GM15510 (cell line): Measurements from ENCODE around the gene NMNAT3.

Source experiments
- POLR2A ChIP-seq: IDR thresholded peaks from 3 replicates; pipeline ENCODE4 v1.6.1; 2011; ENCODE audit warnings: borderline replicate concordance; ENCODE audit not compliant: insufficient read length; ENCODE audit errors: extremely low read depth

The NMNAT3 gene

GRCh38 chr3:139630542-139630941 is 47.2 kb downstream of the NMNAT3 start:
- TF ChIP-seq POLR2A = no peak

DNA sequence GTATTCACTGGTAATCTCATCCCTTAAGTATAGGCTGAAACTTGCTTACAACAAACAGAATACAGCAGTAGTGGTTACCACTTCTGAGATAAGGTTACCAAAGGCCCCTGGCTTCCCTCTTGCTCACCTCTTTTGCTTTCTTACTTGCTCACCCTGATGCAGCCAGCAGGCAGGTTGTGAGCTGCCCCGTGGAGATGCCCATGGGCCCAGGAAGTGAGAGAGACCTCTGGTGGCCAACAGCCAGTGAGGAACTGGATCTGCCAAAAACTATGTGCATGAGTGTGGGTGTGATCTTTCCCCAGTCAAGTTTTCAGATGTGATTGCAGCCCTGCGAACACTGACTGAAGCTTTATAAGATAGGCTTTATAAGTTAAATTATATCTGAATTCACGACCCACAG is 48.7 kb downstream of the NMNAT3 start:
- no peak for TF ChIP-seq POLR2A

DNA sequence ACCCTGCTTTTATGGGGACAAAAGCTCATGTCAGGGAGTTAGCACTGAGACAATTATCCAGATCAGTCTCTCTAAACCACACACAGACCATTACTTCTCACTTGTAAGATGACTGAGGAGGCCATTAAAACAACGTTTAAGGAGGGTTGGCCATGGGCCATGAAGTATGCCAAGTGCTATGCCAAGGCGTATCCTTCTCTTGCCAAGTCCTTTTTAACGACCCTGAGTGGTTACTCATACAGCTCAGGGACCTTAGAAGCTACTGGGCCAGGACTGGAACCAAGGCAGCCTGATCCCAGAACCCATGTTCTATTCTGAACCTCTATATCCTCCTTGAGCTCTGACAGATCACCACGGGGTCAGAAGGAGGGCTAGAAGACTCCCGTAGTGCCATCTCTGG is 50.0 kb downstream of the NMNAT3 start:
- no peak for TF ChIP-seq POLR2A

DNA sequence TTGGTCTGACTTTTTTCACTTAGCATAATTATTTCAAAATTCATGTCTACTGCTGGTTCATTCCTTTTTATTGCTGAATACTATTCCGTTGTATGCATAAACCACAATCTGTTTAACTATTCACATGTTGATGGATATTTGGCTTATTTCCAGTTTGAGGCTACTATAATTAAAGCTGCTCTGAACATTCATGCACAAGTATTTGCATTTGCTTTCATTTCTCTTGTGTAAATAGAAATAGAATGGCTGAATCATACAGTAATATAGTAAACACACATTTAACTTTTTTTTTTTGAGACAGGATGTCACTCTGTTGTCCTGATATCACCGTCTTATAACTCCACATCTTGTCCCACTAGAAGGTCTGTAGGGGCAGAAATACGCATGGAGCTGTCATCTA is 57.3 kb downstream of the NMNAT3 start:
- TF ChIP-seq POLR2A = no peak

GRCh38 chr3:139619484-139619883 is 58.3 kb downstream of the NMNAT3 start:
- no peak for TF ChIP-seq POLR2A

GRCh38 chr3:139617672-139618268 is 60.0 kb downstream of the NMNAT3 start:
- no peak for TF ChIP-seq POLR2A

- TF ChIP-seq POLR2A = no peak
Measured at GRCh38 chr3:139611528-139611927, 66.2 kb downstream of the NMNAT3 start.

DNA sequence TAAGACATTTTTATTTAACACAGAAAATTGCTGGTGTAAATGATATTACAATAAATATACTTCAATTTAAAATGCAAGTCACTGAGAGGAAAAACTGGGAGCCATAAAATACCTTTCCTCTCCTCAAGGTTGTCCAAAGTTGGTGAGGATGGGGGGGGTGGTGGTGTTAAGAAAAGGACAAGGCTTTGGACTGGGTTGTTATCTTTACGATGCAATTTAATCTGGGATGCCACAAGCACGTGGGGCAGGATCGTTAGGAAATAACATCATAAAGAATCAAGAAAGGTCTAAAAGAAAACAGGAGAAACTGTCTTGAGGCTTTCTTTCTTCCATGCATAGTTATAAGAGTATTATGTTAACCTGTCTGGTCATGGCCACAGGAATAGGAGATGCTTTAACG is 66.9 kb downstream of the NMNAT3 start:
- no peak for TF ChIP-seq POLR2A

DNA sequence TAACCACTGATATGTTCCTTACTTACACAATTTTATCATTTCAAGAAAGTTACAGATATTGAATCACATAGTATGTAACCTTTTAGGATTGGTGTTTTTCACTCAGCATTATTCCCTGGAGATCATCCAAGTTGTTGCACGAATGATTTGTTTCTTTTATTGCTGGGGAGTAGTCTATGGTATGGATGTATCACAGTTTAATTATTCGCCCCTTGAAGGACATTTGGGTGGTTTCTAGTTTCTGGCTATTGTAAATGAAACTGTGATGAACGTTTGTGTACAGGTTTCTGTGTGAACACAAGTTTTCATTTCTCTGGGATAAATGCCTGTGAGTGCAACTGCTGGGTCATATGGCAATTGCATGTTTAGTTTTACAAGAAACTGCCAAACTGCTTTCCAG is 68.8 kb downstream of the NMNAT3 start:
- TF ChIP-seq POLR2A = no peak

- no peak for TF ChIP-seq POLR2A
Measured at GRCh38 chr3:139608108-139608380, 69.7 kb downstream of the NMNAT3 start.

DNA sequence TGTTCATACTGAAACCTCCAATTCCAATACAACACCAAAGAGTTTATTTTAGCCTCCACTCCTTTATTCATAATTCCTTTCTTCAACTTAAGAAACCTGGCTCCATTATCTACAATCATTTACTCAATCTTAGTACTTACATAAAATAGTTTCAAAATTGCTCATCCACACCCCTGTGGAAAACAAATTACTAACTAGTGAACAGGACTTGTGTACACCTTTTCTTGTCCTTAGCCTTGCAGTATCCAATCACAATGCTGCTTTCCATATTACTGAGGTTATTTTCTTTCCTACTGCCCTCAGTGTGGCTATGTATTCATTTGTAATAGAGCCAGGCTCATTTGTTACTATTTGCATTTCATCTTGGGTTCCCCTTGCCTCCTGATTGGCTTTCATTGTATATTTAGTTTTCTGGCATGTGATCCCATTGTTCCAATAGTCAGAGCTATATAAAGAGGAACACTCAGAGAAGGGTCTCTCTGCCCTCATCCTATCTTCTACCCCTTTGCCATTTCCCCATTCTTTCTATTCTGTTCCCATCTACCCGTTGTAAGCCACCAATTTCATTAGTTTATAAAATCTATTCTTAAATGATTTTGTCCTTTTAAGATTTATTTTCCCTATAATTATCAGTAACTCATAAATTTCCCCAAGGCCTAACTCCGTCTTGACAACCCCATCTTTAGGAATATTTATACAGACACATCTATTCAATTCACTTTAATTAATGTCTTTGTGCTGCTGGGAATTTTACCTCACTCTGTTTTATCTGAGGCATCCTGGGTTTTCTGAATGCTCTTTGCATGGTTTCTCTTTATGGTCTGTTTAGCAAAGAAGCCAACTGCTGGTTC is 70.3 kb downstream of the NMNAT3 start:
- TF ChIP-seq POLR2A = no peak

DNA sequence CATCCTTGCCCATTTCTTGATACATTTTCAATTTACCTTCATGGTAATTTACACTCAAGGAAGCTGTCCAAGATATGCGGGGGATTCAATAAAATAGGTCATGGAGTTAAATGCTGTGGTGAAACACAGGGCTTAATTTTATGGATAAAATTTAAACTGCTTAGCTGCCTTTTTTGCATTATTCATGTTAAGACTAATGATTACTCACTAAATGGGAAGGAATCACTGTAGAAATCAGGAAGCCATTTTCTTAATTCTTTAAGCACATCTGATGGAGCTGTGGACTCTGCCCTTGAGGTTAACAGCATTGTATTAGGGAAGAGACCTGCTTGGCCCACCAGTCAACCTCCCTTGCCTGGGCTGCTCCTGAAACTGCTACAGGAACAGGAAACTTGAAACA is 75.8 kb downstream of the NMNAT3 start:
- no peak for TF ChIP-seq POLR2A

DNA sequence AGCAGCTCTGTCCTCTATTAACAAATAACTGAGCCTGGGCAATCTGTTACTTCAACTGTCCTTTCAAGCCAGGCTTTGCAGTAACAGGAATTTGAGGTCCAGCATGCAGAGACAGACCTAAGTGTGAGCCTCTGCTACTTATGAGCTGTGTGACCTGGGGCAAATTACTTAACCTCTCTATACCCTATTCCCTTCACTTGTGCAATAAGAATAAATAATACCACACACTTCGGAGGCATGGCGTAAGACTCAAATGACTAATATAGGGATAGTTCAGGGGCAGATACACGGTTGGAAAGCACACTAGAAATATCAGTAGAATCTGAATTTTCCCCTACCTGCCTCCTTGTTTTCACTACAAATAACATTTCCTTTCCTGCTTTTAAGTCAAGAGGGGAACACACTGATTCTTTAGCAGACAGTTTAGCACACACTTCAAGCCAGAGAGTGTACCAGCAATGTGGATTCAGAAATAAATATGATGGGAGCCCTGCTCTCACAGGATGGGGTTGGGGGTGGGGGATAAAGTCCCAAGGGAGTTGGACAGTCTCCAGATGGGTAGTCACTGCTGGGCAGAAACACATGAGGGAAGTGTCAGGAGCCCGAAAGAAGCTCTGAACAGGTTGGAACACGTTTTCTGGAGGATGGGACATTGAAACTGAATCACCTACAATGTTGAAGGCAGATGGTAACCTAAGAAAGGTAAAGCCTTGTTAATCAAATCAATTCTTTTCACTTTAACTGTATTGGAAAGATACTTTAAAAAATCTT is 76.4 kb downstream of the NMNAT3 start:
- TF ChIP-seq POLR2A = no peak

GRCh38 chr3:139597947-139598346 is 79.8 kb downstream of the NMNAT3 start:
- TF ChIP-seq POLR2A = no peak

DNA sequence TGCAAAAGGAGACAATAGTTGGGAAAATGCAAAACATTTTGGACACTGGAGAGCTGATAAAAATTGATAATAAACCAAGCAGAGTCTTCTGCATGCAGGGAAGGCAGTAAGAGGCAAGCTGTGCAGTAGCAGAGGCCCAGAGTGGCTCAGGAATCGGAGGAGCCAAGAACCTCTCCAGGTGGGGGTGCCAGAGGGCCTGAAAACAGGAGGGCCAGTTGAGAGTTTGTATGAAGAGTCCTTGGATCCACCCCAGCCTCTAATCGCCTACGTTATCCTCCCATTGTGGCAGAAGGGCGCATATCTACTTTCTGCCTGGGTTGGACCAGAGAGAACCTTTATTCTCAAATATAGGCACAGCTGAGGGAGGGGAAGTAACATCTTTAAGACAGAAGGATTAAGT is 89.3 kb downstream of the NMNAT3 start:
- no peak for TF ChIP-seq POLR2A

DNA sequence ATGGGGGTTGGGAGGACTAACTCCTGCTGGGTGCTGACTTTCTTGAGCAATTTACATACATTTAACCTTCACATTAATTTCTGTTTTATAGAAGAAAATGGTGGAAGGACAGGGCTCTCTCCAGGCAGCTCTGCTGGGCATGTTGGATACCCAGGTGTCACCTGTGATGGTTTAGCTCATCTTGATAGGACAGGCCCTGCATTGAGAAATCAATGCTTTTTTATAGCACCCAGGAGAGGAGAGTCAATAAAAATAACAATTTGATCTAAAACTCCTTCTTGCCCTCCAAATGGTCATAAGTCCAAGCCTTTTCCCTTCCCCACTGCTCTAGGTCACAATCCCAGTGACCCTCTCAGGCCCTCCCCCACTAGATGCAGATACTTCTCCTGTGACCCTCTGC is 90.0 kb downstream of the NMNAT3 start:
- TF ChIP-seq POLR2A = no peak
